HG02798 (cell line): Measurements from ENCODE around the gene SMAD6.
A peak's percentile ranks its signal among the peaks of the same experiment; 100 is the strongest.

Experiments
- ATAC-seq: cut with Tn5 transposase; IDR thresholded peaks from one replicate; pipeline ENCODE4 v1.9.1; 2021; ENCODE audit warnings: mild to moderate bottlenecking; ENCODE audit not compliant: unreplicated experiment, poor library complexity

Gene SMAD6

GRCh38 chr15:66702035-66702786 is at the start of gene SMAD6:
SMAD6 (plus strand) TSS chr15:66702236; CDS start chr15:66703259, 1,023 bp downstream.
- peak; percentile 20 for ATAC-seq

GRCh38 chr15:66652806-66653205 is 49.2 kb upstream of the SMAD6 start:
- no peak for ATAC-seq

DNA sequence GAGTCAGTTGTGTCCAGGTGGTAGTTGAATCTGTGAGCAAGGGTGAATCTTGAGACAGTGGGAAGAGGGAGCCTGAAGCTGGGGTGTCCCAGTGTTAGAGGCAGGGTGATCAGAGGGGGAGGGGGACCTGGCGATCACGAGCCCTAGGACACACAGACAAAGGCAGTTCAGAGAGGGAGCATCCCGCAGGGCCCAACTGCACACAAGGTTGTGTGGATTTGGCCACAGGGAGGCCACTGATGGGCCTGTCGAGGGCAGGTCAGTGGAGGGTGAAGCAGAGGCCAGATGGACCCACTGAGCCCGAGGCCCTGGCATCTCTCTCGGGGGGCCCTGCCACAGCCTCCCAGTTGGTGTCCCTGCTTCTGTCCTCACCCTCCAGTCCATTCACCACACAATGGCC is 48.6 kb upstream of the SMAD6 start:
- no peak for ATAC-seq

DNA sequence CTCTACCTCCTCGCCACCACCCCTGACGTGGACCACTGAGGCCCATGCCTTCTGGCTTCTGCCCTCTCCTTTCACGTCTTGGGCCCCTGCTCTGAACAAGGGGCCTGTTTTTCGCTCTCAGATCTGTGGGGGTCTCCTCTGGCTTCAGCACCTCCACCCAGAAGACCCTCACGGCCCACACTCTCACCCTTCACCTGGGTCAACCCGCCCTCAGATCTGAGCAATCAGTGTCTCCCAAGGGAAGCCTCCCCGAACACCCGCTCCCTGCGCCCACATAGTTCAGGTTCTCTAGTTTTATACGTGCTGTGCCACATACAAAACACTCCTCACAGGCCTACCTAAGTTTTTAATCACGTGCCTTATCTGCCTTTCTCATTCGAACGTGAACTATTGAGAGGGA is 48.2 kb upstream of the SMAD6 start:
- ATAC-seq, result no peak

DNA sequence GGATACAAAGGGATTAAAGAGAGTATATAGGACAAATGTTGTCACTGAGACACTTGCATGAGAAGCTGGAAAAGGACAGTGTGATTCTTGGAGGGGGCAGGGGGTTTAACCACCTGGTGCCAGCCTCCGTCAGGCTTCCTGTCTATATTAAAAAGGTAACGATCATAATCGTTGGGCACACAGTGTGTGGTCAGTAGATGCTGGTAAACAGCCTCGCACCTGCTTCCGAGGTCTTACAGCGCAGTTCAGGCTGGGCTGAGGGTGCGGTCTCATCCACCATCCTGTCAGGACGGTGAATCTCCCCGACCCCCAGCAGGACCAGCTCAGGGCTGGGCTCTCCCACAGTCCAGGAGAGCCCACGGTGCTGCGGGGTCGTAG is 47.7 kb upstream of the SMAD6 start:
- no peak for ATAC-seq

GRCh38 chr15:66654739-66655375 is 47.2 kb upstream of the SMAD6 start:
- ATAC-seq, result no peak

DNA sequence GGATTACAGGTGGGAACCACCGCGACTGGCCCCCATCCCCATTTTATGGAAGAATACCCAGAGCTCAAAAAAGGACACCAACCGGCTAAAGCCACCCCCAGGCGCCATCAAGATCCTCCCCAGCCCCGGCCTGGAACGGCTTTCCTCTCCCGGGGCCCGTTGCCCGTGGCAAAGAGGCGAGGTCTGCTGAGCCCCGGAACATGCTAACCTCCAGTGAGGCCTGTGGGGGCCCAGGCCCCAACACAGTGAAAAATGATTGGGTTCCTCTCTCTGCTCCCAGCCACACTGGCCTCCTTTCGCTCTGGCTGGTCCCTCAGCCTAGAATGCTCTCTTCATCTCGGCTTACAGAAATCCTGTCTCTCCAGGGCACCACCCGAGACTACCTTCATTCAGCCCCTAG is 46.5 kb upstream of the SMAD6 start:
- no peak for ATAC-seq

- ATAC-seq, result no peak
These were observed 46.0 kb upstream of the SMAD6 start for GRCh38 chr15:66655997-66656396.

DNA sequence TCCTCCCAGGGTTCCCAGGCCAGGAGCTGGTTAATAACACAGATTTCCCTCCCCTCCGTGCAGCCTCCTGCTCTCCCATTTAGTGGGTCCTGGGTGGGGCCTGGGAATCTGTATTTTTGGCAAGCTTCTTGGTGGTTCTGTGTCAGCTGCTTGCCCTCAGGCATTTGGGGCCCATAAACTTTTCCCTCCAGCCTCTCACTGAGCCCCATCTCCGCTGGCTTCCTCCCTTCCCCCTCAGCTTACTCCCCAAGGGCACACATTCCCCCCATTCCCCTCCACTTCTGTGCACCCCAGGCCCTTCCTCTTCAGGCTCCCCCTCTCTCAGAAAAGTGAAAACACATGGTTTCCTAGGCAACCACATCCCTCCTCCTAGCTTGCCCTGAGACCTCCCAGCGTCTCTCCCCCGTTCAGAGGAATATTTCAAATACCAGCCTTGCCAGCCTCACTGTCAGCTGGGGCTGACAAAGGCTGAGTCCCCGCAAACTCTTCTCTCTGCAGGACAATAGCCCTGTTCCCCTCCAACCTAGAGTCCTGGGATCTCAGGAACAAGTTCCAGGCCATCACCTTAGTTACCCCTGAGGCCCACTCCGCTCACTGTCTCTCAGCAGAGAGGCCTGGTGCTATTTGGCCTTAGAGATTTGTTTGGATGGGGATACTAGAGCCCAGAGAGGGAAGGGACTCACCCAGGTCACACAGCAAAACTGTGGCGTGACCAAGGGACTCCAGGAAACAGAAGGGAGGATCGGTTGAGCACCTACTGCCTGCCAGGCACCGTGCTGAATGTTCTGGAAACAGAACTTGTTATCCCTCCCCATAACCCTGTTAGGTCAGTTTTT is 44.6 kb upstream of the SMAD6 start:
- no peak for ATAC-seq

GRCh38 chr15:66658044-66658443 is 44.0 kb upstream of the SMAD6 start:
- no peak for ATAC-seq

GRCh38 chr15:66658855-66659254 is 43.2 kb upstream of the SMAD6 start:
- ATAC-seq, result no peak

GRCh38 chr15:66659384-66659783 is 42.7 kb upstream of the SMAD6 start:
- ATAC-seq, result no peak

DNA sequence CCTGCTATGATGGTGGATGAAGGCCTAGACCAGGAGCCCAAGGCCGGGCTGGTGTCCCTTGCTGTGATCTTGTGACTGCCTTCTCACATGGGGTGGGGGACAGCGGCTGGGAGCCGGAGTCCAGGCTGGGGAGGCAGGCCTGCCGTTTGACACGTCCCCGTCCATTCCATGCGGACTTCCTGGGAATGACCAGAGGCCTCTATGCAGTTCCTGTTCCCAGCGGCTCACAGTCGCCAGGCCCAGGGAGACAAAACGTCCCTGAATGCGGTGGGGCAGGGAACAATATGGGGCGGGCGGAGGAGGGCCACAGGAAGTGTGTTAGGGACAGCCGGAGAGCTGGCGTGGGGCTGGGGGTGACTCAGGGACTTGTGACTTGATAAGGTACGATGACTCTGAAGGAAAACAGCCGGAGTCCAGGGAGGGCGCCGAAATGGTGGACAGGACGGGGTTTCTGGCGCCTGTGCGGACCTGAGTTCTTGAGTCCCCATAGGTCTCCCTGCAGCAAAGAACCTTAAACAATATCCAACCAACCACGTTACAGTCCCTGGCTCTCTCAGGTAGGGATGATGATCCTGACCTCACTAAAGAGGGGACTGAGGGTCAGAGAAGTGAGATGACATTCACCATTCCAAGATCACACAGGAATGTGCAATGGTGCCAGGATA is 40.5 kb upstream of the SMAD6 start:
- no peak for ATAC-seq

DNA sequence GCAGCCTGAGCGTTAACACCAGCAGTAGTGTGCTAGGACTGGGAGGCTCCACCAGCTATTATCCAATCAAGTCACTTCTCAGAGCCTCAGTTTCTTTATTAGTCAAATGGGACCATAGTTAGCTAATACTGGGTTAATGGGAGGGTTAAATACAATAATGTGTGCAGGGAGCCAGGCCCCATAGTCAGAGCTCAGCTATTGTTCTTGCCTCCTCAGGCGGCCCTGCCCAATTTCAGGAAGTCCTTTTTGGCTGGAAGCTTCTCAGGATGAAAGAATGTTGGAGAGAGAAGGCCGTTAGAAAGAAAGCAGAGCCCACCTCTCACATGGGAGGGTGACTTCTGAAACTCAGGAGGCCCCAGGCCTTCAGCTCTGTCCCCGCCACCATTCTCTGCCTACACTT is 39.5 kb upstream of the SMAD6 start:
- no peak for ATAC-seq

DNA sequence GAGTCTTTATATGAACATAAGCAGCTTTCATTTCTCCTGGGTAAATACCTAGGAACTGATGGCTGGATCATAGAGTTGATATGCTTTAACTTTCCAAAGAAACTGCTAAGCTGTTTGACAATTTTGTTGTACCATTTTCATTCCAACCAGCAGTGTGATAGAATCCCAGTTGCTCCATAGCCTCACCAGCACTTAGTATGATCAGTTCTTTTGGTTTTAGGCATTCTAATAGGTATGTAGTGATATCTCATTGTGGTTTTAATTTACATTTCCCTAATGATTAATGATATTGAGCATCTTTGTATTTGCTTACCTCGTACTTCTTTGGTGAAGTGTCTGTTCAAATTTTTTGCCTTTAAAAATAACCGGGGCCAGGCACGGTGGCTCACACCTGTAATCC is 38.4 kb upstream of the SMAD6 start:
- no peak for ATAC-seq

- ATAC-seq, result no peak
These were observed 31.9 kb upstream of the SMAD6 start for GRCh38 chr15:66670175-66670574.

DNA sequence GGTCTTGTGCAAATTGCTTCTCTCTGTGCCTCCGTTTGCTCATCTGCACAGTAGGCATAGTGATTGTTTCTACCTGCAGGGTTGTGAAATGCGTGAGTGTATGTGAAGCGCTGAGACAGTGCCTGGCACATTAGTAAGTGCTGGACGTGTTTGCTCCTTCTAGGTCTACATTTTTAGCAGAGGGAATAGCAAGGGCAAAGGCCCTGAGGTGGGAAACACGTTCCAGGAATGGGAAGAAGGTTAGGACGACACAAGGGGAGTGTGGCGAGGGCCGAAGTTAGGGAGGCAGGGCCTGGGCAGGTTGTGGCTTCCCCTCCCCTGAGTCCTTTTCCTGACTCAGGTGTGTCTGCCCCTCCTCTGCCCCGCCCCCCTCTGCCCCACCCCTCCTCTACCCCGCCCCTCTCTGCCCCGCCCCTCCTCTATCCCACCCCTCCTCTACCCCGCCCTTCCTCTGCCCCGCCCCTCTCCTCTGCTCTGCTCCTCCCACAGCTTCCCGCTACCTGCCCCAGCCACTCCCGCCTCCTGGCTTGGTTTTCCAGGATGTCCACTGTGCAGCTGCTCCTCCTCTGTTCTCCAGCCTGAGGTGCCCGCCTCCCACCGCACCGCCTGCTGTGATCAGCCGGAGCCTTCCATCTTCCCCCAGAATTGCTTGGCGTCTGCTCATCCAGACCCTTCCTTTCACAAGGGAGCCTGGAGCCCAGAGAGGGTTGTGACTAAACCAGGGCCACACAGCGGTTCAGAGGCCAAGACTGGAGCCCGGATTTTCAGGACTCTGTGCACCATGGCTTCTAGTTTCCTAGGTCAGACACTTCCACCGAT is 31.1 kb upstream of the SMAD6 start:
- ATAC-seq, result no peak

DNA sequence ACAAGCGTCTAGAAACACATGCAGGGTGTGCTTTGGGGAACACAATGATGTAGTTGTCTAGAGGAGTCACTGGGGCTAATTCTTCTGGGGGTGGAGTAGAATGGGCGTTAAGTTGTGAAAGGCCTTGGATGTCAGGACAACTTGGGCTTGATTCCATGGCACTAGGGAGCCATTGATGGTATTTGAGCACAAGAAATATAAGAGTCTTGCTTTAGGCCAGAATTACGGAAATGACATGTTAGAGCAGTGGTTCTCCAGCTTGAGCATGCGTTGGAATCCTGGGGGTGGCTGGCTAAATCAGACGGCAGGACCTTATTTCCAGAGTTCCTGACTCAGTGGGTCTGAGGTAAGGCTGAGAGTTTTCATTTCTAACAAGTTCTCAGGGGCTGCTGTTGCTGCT is 29.2 kb upstream of the SMAD6 start:
- ATAC-seq, result no peak

- ATAC-seq, result no peak
These were observed 28.4 kb upstream of the SMAD6 start for GRCh38 chr15:66673410-66674322.
